Mucosa of descending colon (tissue), 3 donors: ENCODE results near the gene ZNF827. TPM values are rescaled to one million over a fixed set of nuclear protein-coding genes. Genes with fewer than 3 reads are reported as not detected.

Experiments
- ATAC-seq: fragments of 200-7000 bp; cut with Tn5 transposase; one replicate; pipeline ENCODE4 v1.9.1; 2020; ENCODE audit warnings: mild to moderate bottlenecking, moderate library complexity
- DNase-seq, 3 donors: peaks; one replicate each; pipeline ENCODE4 v3.0.0-alpha.2; 2020
- H3K36me3 ChIP-seq: fragments of 200-600 bp; one replicate; pipeline ENCODE4 v1.8.0; 2021; ENCODE audit warnings: low read depth, mild to moderate bottlenecking
- H3K4me1 ChIP-seq: fragments of 200-600 bp; one replicate; pipeline ENCODE4 v1.8.0; 2021; ENCODE audit warnings: low read depth, mild to moderate bottlenecking
- H3K4me3 ChIP-seq: fragments of 200-600 bp; one replicate; pipeline ENCODE4 v1.8.0; 2021; ENCODE audit warnings: mild to moderate bottlenecking
- H3K9me3 ChIP-seq: fragments of 200-600 bp; one replicate; pipeline ENCODE4 v1.8.0; 2021; ENCODE audit warnings: mild to moderate bottlenecking
- intact Hi-C, 2 donors: fragments of 100-400 bp; cut with DNase I in 1 of 2; cut with micrococcal nuclease in 1 of 2; formaldehyde crosslinking; loops; one replicate each; pipeline versions ENCODE4 v1.11.0 to v1.11.1; 2022; cut with DNase I, micrococcal nuclease
- total RNA-seq, 3 donors: library from RNA; stranded (reverse); fragmentation: NEBNext Ultra II Directional in 2 of 3; extraction: Animal tissue kit (Norgen Biotek cat#: 25700) in 2 of 3; gene quantifications; one replicate each; pipeline versions ENCODE4 v1.2.1 to v1.2.4, GENCODE V29; 2021 to 2023
- TF ChIP-seq, protein P1 (sequence below): fragments of 200-600 bp; IDR thresholded peaks from one replicate; pipeline ENCODE4 v1.8.0; 2022; ENCODE audit warnings: antibody characterized with exemption, mild to moderate bottlenecking
- donor health status: DM: no; HTN: no; CAD: no; lungs with moderate emphysema.
- donor health status: DM: no; HTN: no; CAD: no.
- donor health status: DM: no; HTN: yes; CAD: no.

Gene ZNF827
- total RNA-seq, 3 donors from 2014 or later: 21.9 to 37.4 (median 29.7) TPM

DNA sequence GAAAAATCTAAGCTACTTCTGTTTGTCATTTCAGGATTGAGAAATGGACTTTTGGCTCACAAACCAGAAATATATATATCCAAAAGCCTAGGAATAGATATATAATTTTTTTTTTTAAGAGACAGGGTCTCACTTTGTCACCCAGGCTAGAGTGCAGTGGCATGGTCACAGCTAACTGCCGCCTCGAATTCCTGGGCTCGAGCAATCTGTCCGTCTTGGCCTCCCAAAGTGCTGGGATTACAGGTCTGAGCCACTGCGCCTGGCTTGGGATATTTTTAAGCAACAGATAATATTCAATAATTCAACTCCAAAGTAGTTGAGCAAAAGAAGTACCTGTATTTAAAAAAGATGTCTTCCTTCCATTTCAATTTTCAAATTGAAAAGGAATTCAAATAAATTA, 146.2 kb downstream of the ZNF827 start:
- ATAC-seq: no peak
- H3K36me3 ChIP-seq: no peaks in the 10 kb centered on the region
- H3K4me3 ChIP-seq: no peak overlapping the region
- no peaks in the 10 kb centered on the region for H3K9me3 ChIP-seq
- DNase-seq: no peak
- no peaks in the 10 kb centered on the region for H3K4me1 ChIP-seq
- intact Hi-C loops: no loop called here
- TF ChIP-seq, protein P1, sequence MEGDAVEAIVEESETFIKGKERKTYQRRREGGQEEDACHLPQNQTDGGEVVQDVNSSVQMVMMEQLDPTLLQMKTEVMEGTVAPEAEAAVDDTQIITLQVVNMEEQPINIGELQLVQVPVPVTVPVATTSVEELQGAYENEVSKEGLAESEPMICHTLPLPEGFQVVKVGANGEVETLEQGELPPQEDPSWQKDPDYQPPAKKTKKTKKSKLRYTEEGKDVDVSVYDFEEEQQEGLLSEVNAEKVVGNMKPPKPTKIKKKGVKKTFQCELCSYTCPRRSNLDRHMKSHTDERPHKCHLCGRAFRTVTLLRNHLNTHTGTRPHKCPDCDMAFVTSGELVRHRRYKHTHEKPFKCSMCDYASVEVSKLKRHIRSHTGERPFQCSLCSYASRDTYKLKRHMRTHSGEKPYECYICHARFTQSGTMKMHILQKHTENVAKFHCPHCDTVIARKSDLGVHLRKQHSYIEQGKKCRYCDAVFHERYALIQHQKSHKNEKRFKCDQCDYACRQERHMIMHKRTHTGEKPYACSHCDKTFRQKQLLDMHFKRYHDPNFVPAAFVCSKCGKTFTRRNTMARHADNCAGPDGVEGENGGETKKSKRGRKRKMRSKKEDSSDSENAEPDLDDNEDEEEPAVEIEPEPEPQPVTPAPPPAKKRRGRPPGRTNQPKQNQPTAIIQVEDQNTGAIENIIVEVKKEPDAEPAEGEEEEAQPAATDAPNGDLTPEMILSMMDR: no peak

DNA sequence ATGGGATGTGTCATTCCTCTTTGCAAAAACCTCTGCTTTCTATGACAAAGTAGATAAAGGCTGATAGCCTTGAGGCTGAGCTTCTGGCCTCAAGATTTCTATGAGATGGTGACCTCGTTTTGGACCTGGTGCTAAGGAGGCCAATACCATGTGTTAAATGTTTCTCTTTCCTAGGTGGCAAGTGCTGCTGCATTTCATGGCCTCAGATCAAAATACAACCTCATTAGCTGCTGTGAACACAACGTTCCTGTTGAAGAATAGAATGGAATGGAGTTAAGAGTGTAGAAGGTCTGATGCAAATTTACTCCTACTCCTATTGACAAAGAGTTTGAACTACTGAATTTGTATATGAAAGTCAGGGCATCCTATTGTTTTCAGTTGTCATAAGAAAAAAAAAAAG, 146.6 kb downstream of the ZNF827 start:
- TF ChIP-seq, protein P1: no peak
- Histone ChIP-seq H3K4me1 (no peaks in the 10 kb centered on the region), H3K9me3 (no peaks in the 10 kb centered on the region), H3K36me3 (no peaks in the 10 kb centered on the region), H3K4me3 (no peak overlapping the region)
- intact Hi-C loops: no loop called here
- no peak for DNase-seq
- ATAC-seq: no peak

GRCh38 chr4:145788755-145789154, 149.9 kb downstream of the ZNF827 start:
- intact Hi-C loops: no loop called here

DNA sequence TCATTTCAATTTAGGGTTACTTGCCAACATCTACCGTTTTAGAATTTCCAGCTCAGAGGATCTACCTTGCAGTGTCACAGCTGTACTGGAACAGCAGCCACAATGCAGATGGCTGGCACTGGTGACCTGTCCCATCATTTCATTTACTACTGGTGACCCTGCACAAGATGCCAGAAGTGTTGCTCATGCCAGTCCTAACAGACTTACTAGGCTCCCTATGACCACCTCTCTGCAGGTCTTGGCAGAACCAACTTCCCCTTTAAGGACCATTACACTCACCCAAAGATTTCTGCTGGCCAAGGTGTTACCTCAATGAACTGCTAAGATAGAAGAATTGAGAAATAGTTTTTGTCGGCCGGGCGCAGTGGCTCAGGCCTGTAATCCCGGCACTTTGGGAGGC, 151.8 kb downstream of the ZNF827 start:
- Histone ChIP-seq H3K4me3 (no peak overlapping the region), H3K36me3 (no peaks in the 10 kb centered on the region), H3K9me3 (no peaks in the 10 kb centered on the region), H3K4me1 (no peaks in the 10 kb centered on the region)
- TF ChIP-seq, protein P1: no peak
- ATAC-seq (no peak), DNase-seq (no peak)
- intact Hi-C loops: no loop called here

More at GRCh38 chr4:145788755-145789154, 149.9 kb downstream of the ZNF827 start:
- TF ChIP-seq, protein P1: no peak
- Histone ChIP-seq H3K36me3 (no peaks in the 10 kb centered on the region), H3K4me3 (no peak overlapping the region), H3K9me3 (no peaks in the 10 kb centered on the region), H3K4me1 (no peaks in the 10 kb centered on the region)
- DNase-seq (no peak), ATAC-seq (no peak)

DNA sequence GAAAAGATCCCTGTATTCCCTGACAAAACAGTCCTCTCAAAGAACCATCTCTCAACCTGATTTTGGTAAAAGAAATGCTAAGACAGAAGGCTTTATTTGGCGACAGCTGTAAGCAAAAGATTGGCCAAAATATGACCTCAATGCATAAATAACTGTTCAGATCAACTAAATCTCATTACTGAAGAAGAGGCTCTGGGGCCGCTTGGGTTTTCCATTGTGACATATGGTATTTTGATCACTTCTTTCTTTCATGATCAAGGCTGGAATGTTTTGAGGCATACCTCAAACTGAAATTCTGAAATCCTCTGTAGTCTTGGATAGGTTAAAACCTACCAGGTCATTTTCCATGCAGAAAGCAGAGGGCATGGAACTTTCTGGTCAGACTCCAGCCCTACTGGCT, 152.4 kb downstream of the ZNF827 start:
- Histone ChIP-seq H3K4me3 (no peak overlapping the region), H3K4me1 (no peaks in the 10 kb centered on the region), H3K36me3 (no peaks in the 10 kb centered on the region), H3K9me3 (no peaks in the 10 kb centered on the region)
- TF ChIP-seq, protein P1: no peak
- DNase-seq: no peak
- ATAC-seq: no peak
- intact Hi-C loops: no loop called here

- TF ChIP-seq, protein P1: no peak
- DNase-seq: no peak
- ATAC-seq: no peak
- Histone ChIP-seq H3K4me3 (no peak overlapping the region), H3K36me3 (no peaks in the 10 kb centered on the region), H3K4me1 (no peaks in the 10 kb centered on the region), H3K9me3 (no peaks in the 10 kb centered on the region)
- intact Hi-C loops: no loop called here
Measured at GRCh38 chr4:145785391-145786008, 153.1 kb downstream of the ZNF827 start.
